ENCODE measurements around the gene THADA. TPM values are rescaled to one million over a fixed set of nuclear protein-coding genes. Genes with fewer than 3 reads are reported as not detected.

The THADA gene
- total RNA-seq, 1 experiment from 2014 or later = 20.1 TPM

DNA sequence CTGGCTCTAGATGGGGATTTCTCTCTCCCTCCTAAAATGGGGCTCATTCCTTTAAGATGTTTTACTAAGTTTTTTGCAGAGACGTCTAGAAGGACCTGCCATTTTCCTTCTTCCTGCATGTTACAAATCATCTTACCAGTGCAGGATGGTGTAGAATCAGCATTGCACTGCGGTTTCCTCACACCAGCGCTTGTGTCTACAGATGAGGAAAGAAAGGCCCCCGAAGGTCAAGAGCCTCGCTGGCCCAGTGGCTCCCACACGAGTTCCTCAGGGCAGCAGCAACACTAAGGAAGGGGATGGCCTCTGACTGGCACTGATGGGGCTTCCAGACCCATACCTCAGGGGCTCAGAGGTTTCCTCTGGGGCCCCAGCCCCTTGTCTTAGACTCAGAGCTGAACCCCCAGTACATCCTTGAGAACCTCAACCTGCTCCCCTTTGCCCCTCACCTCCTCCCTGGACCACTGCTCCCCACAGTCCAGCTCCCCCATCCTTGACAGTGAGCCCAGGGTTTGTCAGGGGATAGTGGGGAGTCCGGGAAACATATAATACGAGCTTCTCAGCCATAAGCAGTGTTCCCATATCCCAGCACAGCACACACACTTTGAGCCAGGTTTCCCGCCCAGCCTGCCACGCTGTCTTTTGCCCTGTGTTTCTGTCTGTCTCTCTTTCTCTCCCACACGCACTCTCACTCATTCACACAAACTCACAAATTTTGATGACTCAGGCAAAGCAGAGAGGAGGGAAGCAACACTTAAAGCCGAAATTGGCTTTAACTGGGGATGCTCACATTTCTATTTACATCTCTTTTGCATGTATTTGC is 398.9 kb downstream of the THADA start:
- no peak overlapping the region for H2BK12ac ChIP-seq (ENCODE audit: insufficient read length, low read depth, low read length)
- no peak overlapping the region for H3K56ac ChIP-seq (ENCODE audit: insufficient read length, low read depth, low read length)
- H2BK20ac ChIP-seq (ENCODE audit: low read depth, low read length, poor library complexity, severe bottlenecking) = no peak overlapping the region
- no peak overlapping the region for H2AFZ ChIP-seq (ENCODE audit: low read length)
- no peak overlapping the region for H2BK120ac ChIP-seq (ENCODE audit: low read depth, low read length, poor library complexity, severe bottlenecking)
- no peaks in the 10 kb centered on the region for H3K79me2 ChIP-seq (ENCODE audit: insufficient read depth, low read length)
- H3K4me1 ChIP-seq (ENCODE audit: insufficient read depth, low read length) = no peaks in the 10 kb centered on the region; the same call in 1 of the 2 replicates
- no peaks in the 10 kb centered on the region for H3K23me2 ChIP-seq (ENCODE audit: insufficient read length, low read depth, low read length, poor library complexity, severe bottlenecking)
- H3K9me3 ChIP-seq (ENCODE audit: control insufficient read depth, low read depth, low read length) = no peaks in the 10 kb centered on the region
- peaks cover 16 to 25% of the 10 kb centered on the region in 2 experiments for H3K4me1 Mint-ChIP-seq
- no peak overlapping the region for H3K9ac ChIP-seq (ENCODE audit: extremely low read depth, insufficient read length, low read length)
- no peaks in the 10 kb centered on the region for H3K36me3 Mint-ChIP-seq (ENCODE audit: insufficient read depth in 1 of 3, low read depth in 3 of 3)
- H3K23ac ChIP-seq (ENCODE audit: insufficient read length, low read depth, low read length) = no peak overlapping the region
- H3K27ac ChIP-seq (ENCODE audit: insufficient read length, low read depth, low read length) = no peak overlapping the region
- no peak for DNase-seq
- no peak overlapping the region for H4K5ac ChIP-seq (ENCODE audit: insufficient read length, low read depth, low read length)
- no peak overlapping the region; a peak in 1 of 5 replicates for H3K4me3 Mint-ChIP-seq
- H2AK5ac ChIP-seq (ENCODE audit: insufficient read length, low read length) = no peak overlapping the region
- no peak overlapping the region for H4K91ac ChIP-seq (ENCODE audit: insufficient read length, low read depth, low read length)
- H3K27me3 ChIP-seq (ENCODE audit: insufficient read depth, low read length) = no peaks in the 10 kb centered on the region
- H3K4ac ChIP-seq (ENCODE audit: low read depth, low read length) = no peak overlapping the region
- no peak overlapping the region for H4K8ac ChIP-seq (replicated peaks; ENCODE audit: insufficient read length, low read depth, low read length)
- H2BK15ac ChIP-seq (ENCODE audit: low read depth, low read length) = no peak overlapping the region
- no CpG with 5 or more reads among the region's 12 CpGs for WGBS (ENCODE audit: extremely low coverage, insufficient read length, low lambda C conversion rate)
- no peak overlapping the region for H3K4me2 ChIP-seq (ENCODE audit: insufficient read depth, insufficient read length, low read length)
- peak overlapping the region in 2 of 3 experiments; percentile 0 to 28; a peak in 2 of 7 replicates for H3K27ac Mint-ChIP-seq
- TF ChIP-seq, protein P1, sequence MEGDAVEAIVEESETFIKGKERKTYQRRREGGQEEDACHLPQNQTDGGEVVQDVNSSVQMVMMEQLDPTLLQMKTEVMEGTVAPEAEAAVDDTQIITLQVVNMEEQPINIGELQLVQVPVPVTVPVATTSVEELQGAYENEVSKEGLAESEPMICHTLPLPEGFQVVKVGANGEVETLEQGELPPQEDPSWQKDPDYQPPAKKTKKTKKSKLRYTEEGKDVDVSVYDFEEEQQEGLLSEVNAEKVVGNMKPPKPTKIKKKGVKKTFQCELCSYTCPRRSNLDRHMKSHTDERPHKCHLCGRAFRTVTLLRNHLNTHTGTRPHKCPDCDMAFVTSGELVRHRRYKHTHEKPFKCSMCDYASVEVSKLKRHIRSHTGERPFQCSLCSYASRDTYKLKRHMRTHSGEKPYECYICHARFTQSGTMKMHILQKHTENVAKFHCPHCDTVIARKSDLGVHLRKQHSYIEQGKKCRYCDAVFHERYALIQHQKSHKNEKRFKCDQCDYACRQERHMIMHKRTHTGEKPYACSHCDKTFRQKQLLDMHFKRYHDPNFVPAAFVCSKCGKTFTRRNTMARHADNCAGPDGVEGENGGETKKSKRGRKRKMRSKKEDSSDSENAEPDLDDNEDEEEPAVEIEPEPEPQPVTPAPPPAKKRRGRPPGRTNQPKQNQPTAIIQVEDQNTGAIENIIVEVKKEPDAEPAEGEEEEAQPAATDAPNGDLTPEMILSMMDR (conservative IDR thresholded peaks at IDR 0.05) = no peak
- H3K79me1 ChIP-seq (ENCODE audit: insufficient read depth, low read depth, low read length, poor library complexity, severe bottlenecking) = no peaks in the 10 kb centered on the region
- H3K14ac ChIP-seq (ENCODE audit: insufficient read depth, low read length) = no peak overlapping the region
- H3T11ph ChIP-seq (ENCODE audit: low read length) = no peak overlapping the region
- H4K20me1 ChIP-seq (ENCODE audit: control insufficient read depth, insufficient read depth, insufficient read length) = no peaks in the 10 kb centered on the region
- H3K18ac ChIP-seq (ENCODE audit: insufficient read length, low read depth, low read length) = no peak overlapping the region
- H3K9me3 Mint-ChIP-seq = no peaks in the 10 kb centered on the region
- no peak overlapping the region for H2BK5ac ChIP-seq (ENCODE audit: insufficient read length, low read length)
- H3K27me3 Mint-ChIP-seq (ENCODE audit: low read depth) = no peaks in the 10 kb centered on the region

All from H9 (cell line).